PC-9 (cell line): ENCODE results near the gene STXBP5.

Source experiments
- CTCF ChIP-seq: fragments of 200-600 bp; sonication (generic); conservative IDR thresholded peaks from 2 replicates; pipeline ENCODE4 v1.6.1; 2017; ENCODE audit warnings: mixed run types, antibody characterized with exemption, mild to moderate bottlenecking, moderate library complexity
- EZH2 ChIP-seq: fragments of 200-600 bp; sonication (generic); IDR thresholded peaks from 2 replicates; pipeline ENCODE4 v1.8.0; 2017; ENCODE audit warnings: antibody characterized with exemption, low read depth

- TF ChIP-seq CTCF: no peak
- no peak for TF ChIP-seq EZH2
These were observed 42.2 kb upstream of the STXBP5 start for GRCh38 chr6:147161974-147162495.
